Left hindlimb (tissue), 1 donor: ENCODE results near the gene ATXN2L.
"Not testable (repeated sequence)": the region's sequence is repeated elsewhere in the genome, so short reads cannot be mapped to it uniquely, and the experiment has no call there.

Experiments
- DNase-seq: peaks from one replicate; pipeline ENCODE4 v3.0.0-alpha.2; 2018

Gene ATXN2L

DNA sequence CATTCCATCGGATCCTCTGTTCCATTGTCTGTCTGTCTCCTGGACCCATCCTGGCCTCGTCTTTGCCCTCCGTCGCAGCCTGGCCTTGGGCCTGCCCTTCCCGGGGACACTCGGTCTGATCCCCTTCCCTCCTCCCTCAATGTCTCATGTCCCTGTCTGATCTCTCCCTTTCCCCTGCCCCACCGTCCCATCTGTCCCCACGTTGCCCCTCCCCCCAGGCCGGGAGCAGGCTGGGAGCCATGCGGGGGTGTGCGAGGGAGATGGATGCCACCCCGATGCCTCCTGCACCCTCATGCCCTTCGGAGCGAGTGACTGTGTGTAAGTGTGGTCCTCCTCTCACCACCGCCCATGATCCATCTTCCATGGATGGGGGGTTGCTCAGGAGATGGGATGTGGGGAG, 50.2 kb downstream of the ATXN2L start:
- no peak for DNase-seq

- DNase-seq: no peak
Observed at GRCh38 chr16:28873543-28874201, 50.9 kb downstream of the ATXN2L start.

GRCh38 chr16:28874406-28874805, 51.6 kb downstream of the ATXN2L start:
- DNase-seq: no peak

DNA sequence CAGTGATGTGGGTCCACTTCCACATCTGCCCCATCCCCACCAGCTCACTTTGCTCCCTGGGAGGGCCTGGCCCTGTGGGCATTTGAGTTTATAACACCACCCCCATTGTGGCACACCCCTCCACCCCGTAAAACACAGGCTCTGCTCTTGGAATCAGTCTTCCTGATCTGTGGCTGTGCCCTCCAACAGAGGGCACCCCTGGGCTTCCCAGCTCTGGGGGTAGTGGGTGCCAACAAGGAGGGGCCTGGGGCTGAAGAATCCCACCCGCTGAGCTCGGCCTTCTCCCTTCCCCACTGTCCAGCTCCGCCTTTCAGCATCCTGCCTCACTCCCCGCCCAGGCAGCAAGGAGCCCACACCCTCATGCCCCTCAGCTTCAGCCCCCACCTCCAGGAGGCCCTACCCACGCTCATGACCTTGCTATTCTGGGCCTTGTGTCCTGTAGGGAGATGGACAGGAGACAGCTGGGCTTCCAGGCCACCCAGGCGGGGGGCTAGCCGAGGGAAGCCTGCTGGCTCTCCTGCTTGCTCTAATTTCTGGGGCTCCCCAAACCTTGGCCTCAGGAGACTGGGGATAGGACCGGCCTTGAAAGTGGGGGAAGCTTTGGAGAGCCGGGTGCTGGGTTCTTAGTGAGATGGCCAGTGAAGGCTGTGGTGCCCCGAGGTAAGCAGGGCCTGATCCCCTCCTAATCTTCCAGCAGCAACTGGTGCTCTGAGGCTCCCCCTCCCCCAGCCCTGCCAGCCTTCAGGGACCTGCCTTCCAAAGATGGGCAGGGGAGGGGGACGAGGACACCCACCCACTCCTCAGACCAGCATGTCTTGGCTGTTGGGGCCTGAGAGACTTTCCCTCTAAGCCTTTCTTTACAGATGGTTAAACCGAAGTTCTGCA, 52.6 kb downstream of the ATXN2L start:
- peak; percentile 53 for DNase-seq

- no peak for DNase-seq
Observed at GRCh38 chr16:28876019-28876659, 53.3 kb downstream of the ATXN2L start.

GRCh38 chr16:28876973-28877654, 54.3 kb downstream of the ATXN2L start:
- DNase-seq: no peak

DNA sequence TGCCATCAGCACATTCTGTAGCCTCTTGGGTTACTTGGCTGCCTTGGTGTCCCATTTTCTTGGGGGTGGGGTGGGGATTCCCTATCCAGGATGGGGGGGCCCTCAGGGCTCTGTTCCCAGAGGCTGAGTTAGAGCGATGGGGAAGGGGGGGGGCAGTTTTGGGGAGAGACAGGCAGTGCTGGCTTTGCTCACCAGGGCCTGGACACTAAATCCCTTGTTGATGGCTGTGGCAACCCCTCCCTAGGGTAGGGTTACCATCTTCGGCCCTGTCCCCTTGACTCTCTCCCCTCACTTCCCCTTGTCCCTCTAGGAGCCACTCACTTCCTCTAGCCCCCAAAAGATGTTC, 54.8 kb downstream of the ATXN2L start:
- no peak for DNase-seq

- DNase-seq: no peak
Observed at GRCh38 chr16:28878083-28878926, 55.5 kb downstream of the ATXN2L start, which contains the start of gene ATP2A1. ATP2A1 (plus strand) TSS chr16:28878488; CDS start chr16:28878672, 184 bp downstream.

GRCh38 chr16:28879261-28879840, 56.6 kb downstream of the ATXN2L start:
- no peak for DNase-seq

- DNase-seq: peak; percentile 90
Observed at GRCh38 chr16:28879841-28880588, 57.2 kb downstream of the ATXN2L start.

DNA sequence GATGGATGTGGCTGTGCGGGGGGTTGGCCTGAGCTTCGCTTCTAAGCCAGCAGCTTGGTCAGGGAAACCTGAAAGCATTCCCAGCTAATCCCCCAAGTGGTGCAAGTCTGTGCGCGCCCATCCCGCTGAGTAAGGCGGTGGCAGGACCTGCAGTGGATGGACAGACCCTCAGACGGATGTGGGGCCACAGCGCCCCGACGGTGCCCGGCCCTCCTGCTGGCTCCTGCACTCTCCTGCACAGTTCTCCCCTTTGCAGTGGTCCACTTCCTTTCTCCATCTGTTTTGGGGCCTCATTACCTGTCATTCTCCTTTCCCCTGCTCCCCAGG, 57.8 kb downstream of the ATXN2L start:
- DNase-seq: no peak

DNA sequence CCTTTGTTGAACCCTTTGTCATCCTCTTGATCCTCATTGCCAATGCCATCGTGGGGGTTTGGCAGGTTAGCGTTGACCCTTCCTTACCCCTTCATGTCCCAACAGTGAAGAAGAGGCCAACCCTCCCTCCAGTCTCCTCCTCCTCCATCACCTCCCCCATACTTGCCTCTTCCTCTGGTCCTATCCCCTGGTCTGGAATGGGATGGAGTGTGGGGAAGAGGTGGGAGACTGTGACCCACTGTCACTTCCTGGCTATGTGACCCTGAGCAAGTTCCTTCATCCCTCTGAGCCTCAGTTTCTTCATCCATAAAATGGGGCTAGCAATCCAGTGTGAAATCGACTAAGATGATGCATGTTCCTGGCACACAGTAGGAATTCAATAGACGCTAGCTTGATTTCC, 58.2 kb downstream of the ATXN2L start:
- no peak for DNase-seq

DNA sequence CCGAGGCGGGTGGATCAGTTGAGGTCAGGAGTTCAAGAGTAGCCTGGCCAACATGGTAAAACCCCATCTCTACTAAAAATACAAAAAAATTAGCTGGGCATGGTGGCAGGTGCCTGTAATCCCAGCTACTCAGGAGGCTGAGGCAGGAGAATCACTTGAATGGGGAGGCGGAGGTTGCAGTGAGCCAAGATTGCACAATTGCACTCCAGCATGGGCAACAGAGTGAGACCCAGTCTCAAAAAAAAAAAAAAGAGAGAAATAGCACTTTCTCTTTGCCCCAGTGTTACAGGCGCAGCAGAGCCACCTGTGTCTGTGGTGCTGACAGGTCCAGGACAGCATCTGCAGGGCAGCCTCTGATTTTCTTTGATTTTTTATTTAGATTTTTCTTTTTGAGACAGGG, 58.8 kb downstream of the ATXN2L start:
- not testable (repeated sequence) for DNase-seq

- DNase-seq: no peak
Observed at GRCh38 chr16:28882551-28883160, 59.9 kb downstream of the ATXN2L start.

DNA sequence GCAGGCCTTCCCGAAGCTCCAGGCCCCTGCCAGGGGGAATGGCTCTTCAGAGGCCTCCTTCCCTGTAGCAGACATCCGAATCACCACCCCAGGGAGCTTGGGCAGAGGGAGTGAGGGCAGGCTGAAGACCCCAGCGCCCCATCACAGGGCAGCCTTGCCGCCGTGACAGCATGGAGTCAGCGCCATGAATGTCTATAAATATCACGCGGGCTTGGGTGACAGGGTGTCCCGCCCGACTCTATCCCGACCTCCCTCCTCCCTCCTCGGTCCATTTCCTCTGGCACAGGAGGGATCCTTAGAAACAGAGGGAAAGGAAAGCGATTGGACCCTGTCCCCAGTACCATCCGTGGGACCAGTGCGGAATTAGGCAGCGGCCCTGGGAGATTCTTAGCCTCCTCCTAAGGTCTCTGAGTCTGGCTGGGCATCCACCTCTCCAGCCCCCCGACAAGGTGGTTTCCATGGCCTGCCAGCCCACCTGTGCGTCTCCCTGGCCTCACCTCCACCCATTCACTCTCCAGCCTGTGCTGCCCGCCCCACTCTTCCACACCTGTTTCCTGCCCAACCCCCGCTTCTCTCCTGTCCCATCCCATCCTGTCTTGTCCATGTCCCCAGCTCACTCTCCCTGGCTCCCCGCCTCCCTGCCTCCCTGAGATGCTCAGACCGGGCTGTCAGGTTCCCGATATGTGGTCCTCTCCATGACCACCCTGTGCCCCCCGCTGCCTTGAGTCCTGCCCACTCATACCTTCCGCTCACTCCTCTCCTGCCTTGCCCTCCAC, 60.6 kb downstream of the ATXN2L start:
- DNase-seq: no peak

DNA sequence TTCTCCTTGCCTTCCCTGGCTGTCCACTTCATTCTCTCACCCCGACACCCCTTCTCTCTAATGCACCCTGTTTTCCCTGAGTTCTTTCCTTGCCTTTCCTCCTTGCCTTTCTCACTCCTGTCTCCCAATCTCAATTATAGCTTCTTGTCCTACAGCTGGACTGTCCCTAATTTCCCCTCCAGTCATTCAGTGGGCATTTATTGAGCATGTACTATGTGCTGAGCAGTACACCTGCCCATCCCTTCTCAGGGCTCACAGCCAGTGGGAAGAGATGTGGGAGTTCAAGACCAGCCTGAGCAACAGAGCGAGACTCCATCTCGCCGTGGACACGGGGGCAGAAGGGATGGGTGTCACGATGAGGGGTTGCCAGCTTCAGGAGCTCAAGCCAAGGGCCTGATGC, 61.2 kb downstream of the ATXN2L start:
- no peak for DNase-seq
